Spleen (tissue), 11 donors: ENCODE measurements around the gene PDGFC. TPM values are rescaled to one million over a fixed set of nuclear protein-coding genes. Genes with fewer than 3 reads are reported as not detected.

Source experiments
- DNase-seq: peaks from one replicate; pipeline ENCODE4 v3.0.0-alpha.2; 2020
- H3K27ac ChIP-seq, 8 donors: fragments of 200-600 bp; sonication (generic) in 7 of 8; 1 replicate in 4 of 8; 2 replicates in 4 of 8; pipeline versions ENCODE4 v1.5.0 to v1.8.0; 2016 to 2021; ENCODE audit warnings: inconsistent platforms in 4 of 8, mild to moderate bottlenecking in 4 of 8, moderate library complexity in 1 of 8
- H3K27me3 ChIP-seq, 7 donors: fragments of 200-600 bp; sonication (generic) in 6 of 7; replicated peaks in 1 of 7; 1 replicate in 4 of 7; 2 replicates in 3 of 7; pipeline versions ENCODE4 v1.5.0 to v1.8.0; 2016 to 2021; ENCODE audit warnings: inconsistent platforms in 3 of 7, mild to moderate bottlenecking in 1 of 7
- H3K36me3 ChIP-seq, 6 donors: fragments of 200-600 bp; sonication (generic) in 5 of 6; 1 replicate in 4 of 6; 2 replicates in 2 of 6; pipeline versions ENCODE4 v1.5.0 to v1.8.0; 2016 to 2021; ENCODE audit warnings: inconsistent platforms in 2 of 6
- H3K4me1 ChIP-seq, 6 donors: fragments of 200-600 bp; sonication (generic) in 5 of 6; 1 replicate in 3 of 6; 2 replicates in 3 of 6; pipeline versions ENCODE4 v1.5.0 to v1.8.0; 2016 to 2021; ENCODE audit warnings: inconsistent platforms in 3 of 6
- H3K4me3 ChIP-seq, 8 donors: fragments of 200-600 bp; sonication (generic) in 7 of 8; 1 replicate in 4 of 8; 2 replicates in 4 of 8; pipeline versions ENCODE4 v1.5.0 to v1.8.0; 2016 to 2021; ENCODE audit warnings: inconsistent platforms in 4 of 8, mild to moderate bottlenecking in 4 of 8, moderate library complexity in 2 of 8
- H3K9me3 ChIP-seq, 8 donors: fragments of 200-600 bp; sonication (generic) in 7 of 8; 1 replicate in 4 of 8; 2 replicates in 4 of 8; pipeline versions ENCODE4 v1.5.0 to v1.8.0; 2016 to 2021; ENCODE audit warnings: inconsistent platforms in 4 of 8
- POLR2A ChIP-seq, 3 donors: fragments of 450-650 bp; IDR thresholded peaks; one replicate each; pipeline ENCODE4 v1.5.1; 2017; ENCODE audit warnings: antibody characterized with exemption in 3 of 3, mild to moderate bottlenecking in 1 of 3
- POLR2AphosphoS5 ChIP-seq, 3 donors: sonication (generic); formaldehyde crosslinking; IDR thresholded peaks; one replicate each; pipeline ENCODE4 v1.5.1; 2017; ENCODE audit warnings: antibody characterized with exemption in 3 of 3
- WGBS, 5 donors: extraction: QIAGEN DNeasy Blood & Tissue Kit in 3 of 5; methylation state at CpG; one replicate each; pipeline versions ENCODE4 v1.1.5 to v1.1.7; 2013 to 2018; 5-methylcytosine and 5-hydroxymethylcytosine counted together
- intact Hi-C: fragments of 100-400 bp; cut with DNase I; formaldehyde crosslinking; loops from one replicate; pipeline ENCODE4 v1.15.0; 2023; ENCODE audit warnings: low total_unique reads
- polyA plus RNA-seq, 3 donors: library from polyadenylated mRNA; stranded (reverse); fragments of 200-250 nt; gene quantifications; one replicate each; pipeline ENCODE4 v1.2.1, GENCODE V29; 2013
- total RNA-seq, 7 donors: library from RNA; depleted of rRNA in 3 of 7; stranded (reverse); fragments of >200 nt in 3 of 7; fragmentation: NEBNext Ultra II Directional in 4 of 7; extraction: Animal tissue kit (Norgen Biotek cat#: 25700) in 4 of 7; gene quantifications; one replicate each; pipeline versions ENCODE4 v1.1.0 to v1.2.1, GENCODE V29; 2016 to 2021
- TF ChIP-seq, protein P1 (sequence below), 11 experiments: fragments of 200-600 bp in 7 of 11; fragments of 450-650 bp in 4 of 11; sonication (generic) in 4 of 11; IDR thresholded peaks in 8 of 11; conservative IDR thresholded peaks in 3 of 11; 1 replicate in 7 of 11; 2 replicates in 4 of 11; pipeline versions ENCODE4 v1.4.0 to v1.8.0; 2016 to 2021; ENCODE audit warnings: antibody characterized with exemption in 11 of 11, inconsistent platforms in 4 of 11, mild to moderate bottlenecking in 1 of 11
- donor health status: healthy with polysubstance abuse.
- donor health status: DM: no; HTN: no; CAD: no; lungs with moderate emphysema.
- donor health status: DM: no; HTN: no; CAD: no.
- donor health status: Bipolar disorder and iron deficiency.
- donor health status: healthy.
- donor health status: DM: no; HTN: no; CAD: no.
- donor health status: DM: yes; HTN: yes; CAD: no.

The PDGFC gene
- total and polyA plus RNA-seq, 10 donors, result 1.6 to 24.7 (median 14.8) TPM

DNA sequence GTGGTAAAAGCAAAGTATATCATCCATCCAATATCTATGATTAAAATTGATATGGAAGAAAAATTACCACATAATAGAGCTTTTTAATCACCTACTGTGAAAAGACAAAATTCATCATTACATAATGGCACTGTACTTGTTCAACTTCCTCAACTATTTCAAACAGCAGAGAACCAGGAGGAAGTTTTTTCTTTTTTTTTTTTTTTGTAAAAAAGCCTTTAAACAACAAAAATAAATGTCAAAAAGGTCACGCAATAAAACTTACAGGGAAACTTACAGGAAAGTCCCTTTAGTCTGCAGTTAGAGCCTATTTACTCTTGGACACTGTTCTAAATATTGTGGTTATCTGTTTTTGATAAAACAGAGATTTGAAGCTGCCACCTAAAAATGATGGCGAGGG is 4.8 kb downstream of the PDGFC start:
- Histone ChIP-seq H3K4me1 (peaks cover 0 to 47% (median 10%) of the 10 kb centered on the region in 6 donors), H3K36me3 (no peaks in the 10 kb centered on the region), H3K9me3 (no peaks in the 10 kb centered on the region), H3K27ac (peak overlapping the region in 5 of 8 donors; percentile 18 to 52 (median 40)), H3K27me3 (peaks cover 0 to 34% (median 8%) of the 10 kb centered on the region in 7 donors), H3K4me3 (no peak overlapping the region)
- intact Hi-C loops, result no loop called here
- TF ChIP-seq POLR2AphosphoS5 (IDR thresholded peaks at IDR 0.05), result no peak
- TF ChIP-seq POLR2A (IDR thresholded peaks at IDR 0.05), result no peak
- TF ChIP-seq, protein P1, sequence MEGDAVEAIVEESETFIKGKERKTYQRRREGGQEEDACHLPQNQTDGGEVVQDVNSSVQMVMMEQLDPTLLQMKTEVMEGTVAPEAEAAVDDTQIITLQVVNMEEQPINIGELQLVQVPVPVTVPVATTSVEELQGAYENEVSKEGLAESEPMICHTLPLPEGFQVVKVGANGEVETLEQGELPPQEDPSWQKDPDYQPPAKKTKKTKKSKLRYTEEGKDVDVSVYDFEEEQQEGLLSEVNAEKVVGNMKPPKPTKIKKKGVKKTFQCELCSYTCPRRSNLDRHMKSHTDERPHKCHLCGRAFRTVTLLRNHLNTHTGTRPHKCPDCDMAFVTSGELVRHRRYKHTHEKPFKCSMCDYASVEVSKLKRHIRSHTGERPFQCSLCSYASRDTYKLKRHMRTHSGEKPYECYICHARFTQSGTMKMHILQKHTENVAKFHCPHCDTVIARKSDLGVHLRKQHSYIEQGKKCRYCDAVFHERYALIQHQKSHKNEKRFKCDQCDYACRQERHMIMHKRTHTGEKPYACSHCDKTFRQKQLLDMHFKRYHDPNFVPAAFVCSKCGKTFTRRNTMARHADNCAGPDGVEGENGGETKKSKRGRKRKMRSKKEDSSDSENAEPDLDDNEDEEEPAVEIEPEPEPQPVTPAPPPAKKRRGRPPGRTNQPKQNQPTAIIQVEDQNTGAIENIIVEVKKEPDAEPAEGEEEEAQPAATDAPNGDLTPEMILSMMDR (IDR thresholded peaks at IDR 0.05 in 8 of 11, conservative IDR thresholded peaks at IDR 0.05 in 3 of 11), result no peak
- DNase-seq, result no peak
- 60 to 70% (median 65%) methylated on average over 2 of the region's 2 CpGs for WGBS, 5 donors

DNA sequence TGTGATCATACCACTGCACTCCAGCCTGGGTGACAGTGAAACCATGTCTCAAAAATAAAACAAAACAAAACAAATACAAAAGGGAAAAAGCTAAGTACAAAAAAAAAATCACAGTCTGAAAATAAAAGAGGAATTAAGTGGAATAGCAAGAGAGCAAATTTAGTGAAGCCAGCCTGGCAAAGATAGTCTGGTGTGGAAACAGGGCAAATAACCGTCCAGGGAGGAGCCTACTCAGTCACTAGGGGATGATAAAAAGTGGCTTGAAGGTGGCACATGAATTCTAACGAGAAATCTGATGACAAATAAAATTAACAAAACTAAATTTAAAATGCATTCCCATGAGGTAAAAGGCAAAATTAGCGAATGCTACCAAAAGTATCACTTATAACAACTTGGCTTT is 8.2 kb downstream of the PDGFC start:
- Histone ChIP-seq H3K4me1 (peaks cover 0 to 15% (median 0%) of the 10 kb centered on the region in 6 donors), H3K4me3 (no peak overlapping the region), H3K27me3 (peaks cover 0 to under 1% (median 0%) of the 10 kb centered on the region in 7 donors), H3K9me3 (no peaks in the 10 kb centered on the region), H3K27ac (no peak overlapping the region), H3K36me3 (no peaks in the 10 kb centered on the region)
- DNase-seq, result no peak
- WGBS, 5 donors, result 70 to 87% (median 82%) methylated on average over 3 of the region's 3 CpGs
- TF ChIP-seq, protein P1 (IDR thresholded peaks at IDR 0.05 in 8 of 11, conservative IDR thresholded peaks at IDR 0.05 in 3 of 11), result no peak
- TF ChIP-seq POLR2AphosphoS5 (IDR thresholded peaks at IDR 0.05), result no peak
- no peak for TF ChIP-seq POLR2A (IDR thresholded peaks at IDR 0.05)
- intact Hi-C loops, result no loop called here

DNA sequence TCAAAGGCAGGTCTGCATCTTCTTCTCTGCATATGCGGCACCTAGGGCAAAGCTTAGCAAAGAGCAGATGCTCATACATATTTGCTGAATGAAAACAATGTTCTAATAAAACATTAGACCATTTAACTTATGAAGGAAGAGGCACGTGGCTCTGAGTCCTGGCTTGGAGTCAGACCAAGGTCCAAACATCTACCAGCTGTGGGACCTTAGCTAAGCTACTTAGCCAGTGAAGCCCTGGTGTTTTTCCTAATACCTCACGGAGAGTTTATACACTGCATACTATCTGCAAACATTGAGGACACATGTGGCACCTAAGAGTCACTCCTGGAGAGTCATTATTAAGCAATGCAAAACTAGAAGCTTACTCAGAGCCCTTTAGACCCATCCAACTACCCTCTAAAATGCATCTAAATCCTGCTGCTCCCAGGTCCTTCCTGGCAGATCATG is 9.0 kb downstream of the PDGFC start:
- Histone ChIP-seq H3K27ac (no peak overlapping the region), H3K4me1 (peaks cover 0 to 10% (median 0%) of the 10 kb centered on the region in 6 donors), H3K4me3 (no peak overlapping the region), H3K36me3 (no peaks in the 10 kb centered on the region), H3K9me3 (no peaks in the 10 kb centered on the region), H3K27me3 (no peaks in the 10 kb centered on the region)
- TF ChIP-seq, protein P1 (IDR thresholded peaks at IDR 0.05 in 8 of 11, conservative IDR thresholded peaks at IDR 0.05 in 3 of 11), result no peak
- no peak for TF ChIP-seq POLR2A (IDR thresholded peaks at IDR 0.05)
- no peak for TF ChIP-seq POLR2AphosphoS5 (IDR thresholded peaks at IDR 0.05)
- intact Hi-C loops, result no loop called here
- WGBS, 5 donors, result 62 to 81% (median 68%) methylated on average over 3 of the region's 3 CpGs
- DNase-seq, result no peak

DNA sequence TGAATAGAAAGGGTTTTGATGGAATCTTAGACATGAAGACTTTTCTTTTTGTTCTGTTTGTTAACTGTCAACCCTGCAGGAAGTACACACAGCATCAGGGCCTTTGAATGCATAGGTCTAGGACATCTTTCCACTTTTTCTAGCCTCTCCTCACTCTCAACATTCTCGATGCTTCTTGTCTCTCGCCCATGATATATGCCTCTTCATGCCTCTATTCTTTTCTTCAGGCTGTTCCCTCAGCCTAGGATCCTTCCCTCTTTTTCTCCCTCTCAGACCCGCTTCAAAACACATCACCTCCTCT is 9.6 kb downstream of the PDGFC start:
- no peaks in the 10 kb centered on the region for H3K27me3 ChIP-seq
- no peaks in the 10 kb centered on the region for H3K36me3 ChIP-seq
- intact Hi-C loops, result no loop called here
- peaks cover 0 to 7% (median 0%) of the 10 kb centered on the region in 6 donors for H3K4me1 ChIP-seq
- H3K27ac ChIP-seq, result no peak overlapping the region
- no peak overlapping the region for H3K4me3 ChIP-seq
- 54 to 67% (median 60%) methylated on average over 3 of the region's 3 CpGs for WGBS, 5 donors
- TF ChIP-seq POLR2AphosphoS5 (IDR thresholded peaks at IDR 0.05) (no peak), POLR2A (IDR thresholded peaks at IDR 0.05) (no peak)
- TF ChIP-seq, protein P1 (IDR thresholded peaks at IDR 0.05 in 8 of 11, conservative IDR thresholded peaks at IDR 0.05 in 3 of 11), result no peak
- DNase-seq, result no peak
- no peaks in the 10 kb centered on the region for H3K9me3 ChIP-seq
